Activated naive CD8-positive, alpha-beta T cell treated with anti-CD3 and anti-CD28 coated beads, Interleukin-2, amount 50 U/mL, for 24 hours (primary cell): ENCODE data around the gene FOXO1.

Experiments
- ATAC-seq: fragments of 150-1000 bp; cut with Tn5 transposase; one replicate; pipeline ENCODE4 v1.10.0; 2021
- DNase-seq: peaks from one replicate; pipeline ENCODE4 v3.0.0; 2021
- H3K27ac Mint-ChIP-seq: one replicate; pipeline ENCODE4 v1.8.0; 2021; ENCODE audit warnings: mild to moderate bottlenecking, mixed read lengths
- H3K27me3 Mint-ChIP-seq: one replicate; pipeline ENCODE4 v1.8.0; 2021; ENCODE audit warnings: mixed read lengths
- H3K36me3 Mint-ChIP-seq: one replicate; pipeline ENCODE4 v1.8.0; 2021; ENCODE audit warnings: low read depth, mixed read lengths
- H3K4me1 Mint-ChIP-seq: one replicate; pipeline ENCODE4 v1.8.0; 2021; ENCODE audit warnings: mixed read lengths
- H3K4me3 Mint-ChIP-seq: one replicate; pipeline ENCODE4 v1.8.0; 2021; ENCODE audit warnings: mild to moderate bottlenecking, moderate library complexity, mixed read lengths
- H3K9me3 Mint-ChIP-seq: one replicate; pipeline ENCODE4 v1.8.0; 2021; ENCODE audit warnings: mixed read lengths

The FOXO1 gene

DNA sequence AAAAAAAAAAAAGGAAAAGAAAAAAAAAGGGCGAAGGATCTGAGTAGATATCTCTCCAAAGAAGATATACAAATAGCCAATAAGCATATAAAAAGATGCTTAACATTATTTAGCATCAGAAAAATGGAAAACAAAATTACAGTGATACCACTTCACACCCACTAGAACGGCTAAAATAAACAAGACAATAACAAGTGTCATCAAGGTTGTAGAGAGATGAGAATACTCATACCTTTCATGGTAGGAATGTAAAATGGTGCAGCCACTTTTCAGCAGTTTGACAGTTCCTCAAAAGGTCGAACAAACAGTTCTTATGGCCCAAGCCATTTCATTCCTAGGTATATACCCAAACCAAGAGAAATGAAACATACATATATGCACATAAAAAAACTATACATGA, 33.5 kb downstream of the FOXO1 start:
- no peak for DNase-seq
- ATAC-seq = no peak
- no peaks in the 10 kb centered on the region for H3K27me3 Mint-ChIP-seq
- no peak overlapping the region for H3K27ac Mint-ChIP-seq
- H3K4me1 Mint-ChIP-seq = peaks cover 89% of the 10 kb centered on the region
- H3K4me3 Mint-ChIP-seq = no peak overlapping the region
- no peaks in the 10 kb centered on the region for H3K9me3 Mint-ChIP-seq
- peaks cover 29% of the 10 kb centered on the region for H3K36me3 Mint-ChIP-seq

DNA sequence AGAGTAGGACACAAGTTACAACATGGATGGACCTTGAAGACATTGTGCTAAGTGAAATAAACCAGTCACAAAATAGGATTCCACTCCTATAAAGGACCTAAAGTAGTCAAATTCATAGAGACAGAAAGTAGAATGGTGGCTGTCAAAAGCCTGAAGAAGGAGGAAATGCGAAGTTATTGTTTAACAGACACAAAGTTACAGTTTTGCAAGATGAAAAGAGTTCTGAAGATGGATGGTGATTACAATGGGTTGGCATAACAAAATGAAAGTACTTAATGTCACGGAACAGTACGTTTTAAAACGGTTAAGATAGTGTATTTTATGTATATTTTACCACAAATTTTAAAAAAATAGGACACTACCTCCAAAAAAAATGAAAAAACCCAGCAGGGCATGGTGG, 34.8 kb downstream of the FOXO1 start:
- peaks cover 88% of the 10 kb centered on the region for H3K4me1 Mint-ChIP-seq
- H3K9me3 Mint-ChIP-seq = no peaks in the 10 kb centered on the region
- peak overlapping the region; percentile 38 for H3K4me3 Mint-ChIP-seq

DNA sequence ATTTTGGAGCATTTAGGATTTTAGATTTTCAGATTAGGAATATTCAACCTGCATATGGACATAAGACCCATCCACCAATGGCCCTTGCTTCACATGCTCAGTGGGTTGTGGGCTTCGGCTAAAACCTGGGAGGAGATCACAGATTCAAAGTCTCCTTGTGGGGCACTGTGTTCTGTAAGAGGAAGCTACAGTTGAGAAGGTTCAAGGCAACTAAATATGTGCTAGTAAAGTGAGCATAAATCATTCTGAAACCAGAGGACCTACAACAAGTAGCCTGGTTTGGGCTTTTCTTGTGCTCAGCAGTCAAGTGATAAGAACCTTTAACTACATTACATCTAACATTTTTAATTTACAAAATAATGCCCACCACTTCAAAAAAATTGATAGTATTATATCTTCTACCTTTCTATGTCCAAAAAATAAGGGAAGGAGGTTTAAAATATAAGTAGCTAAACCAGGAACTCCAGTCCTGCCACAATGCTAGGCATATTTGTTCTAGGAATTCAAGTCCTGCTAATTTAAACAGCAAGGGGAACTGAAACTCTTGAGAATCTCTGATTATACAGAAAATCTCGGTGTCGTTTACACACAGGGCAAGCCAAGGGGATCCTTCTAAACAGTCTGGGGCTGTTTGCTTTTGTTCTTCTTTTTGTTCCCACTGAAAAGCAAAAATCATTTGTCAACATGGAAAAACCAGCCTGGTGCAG, 36.6 kb downstream of the FOXO1 start:
- Mint-ChIP-seq H3K9me3 (no peaks in the 10 kb centered on the region), H3K27me3 (no peaks in the 10 kb centered on the region), H3K4me3 (no peak overlapping the region), H3K27ac (peak overlapping the region; percentile 62), H3K36me3 (peaks cover 24% of the 10 kb centered on the region), H3K4me1 (peaks cover 88% of the 10 kb centered on the region)
- DNase-seq (no peak), ATAC-seq (peak; percentile 42)

More for the DNA sequence above, 34.8 kb downstream of the FOXO1 start:
- DNase-seq = no peak
- Mint-ChIP-seq H3K27ac (peak overlapping the region; percentile 16), H3K27me3 (no peaks in the 10 kb centered on the region), H3K36me3 (peaks cover 28% of the 10 kb centered on the region)
- ATAC-seq = no peak

DNA sequence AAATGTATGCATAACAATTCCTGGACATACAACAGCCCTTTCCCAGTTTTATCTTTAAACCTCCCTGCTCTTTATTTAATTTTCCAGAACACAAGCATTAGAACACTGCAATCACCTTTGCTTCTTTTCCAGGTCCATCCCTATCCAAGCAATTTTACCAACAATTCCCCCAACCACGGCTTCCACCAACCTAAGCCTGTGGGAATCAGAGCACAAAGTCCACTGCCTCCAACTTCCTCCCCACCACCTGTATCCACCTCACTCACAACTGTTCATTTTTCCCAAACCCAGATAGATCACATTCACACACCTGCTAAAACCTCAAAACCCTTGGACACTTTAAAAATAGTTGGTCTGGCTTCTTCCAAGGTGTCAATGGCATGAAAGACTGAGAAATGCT, 39.5 kb downstream of the FOXO1 start:
- ATAC-seq = no peak
- Mint-ChIP-seq H3K27me3 (no peaks in the 10 kb centered on the region), H3K27ac (peak overlapping the region; percentile 5), H3K36me3 (peaks cover 24% of the 10 kb centered on the region), H3K4me1 (peaks cover 90% of the 10 kb centered on the region), H3K9me3 (no peaks in the 10 kb centered on the region), H3K4me3 (no peak overlapping the region)
- no peak for DNase-seq

DNA sequence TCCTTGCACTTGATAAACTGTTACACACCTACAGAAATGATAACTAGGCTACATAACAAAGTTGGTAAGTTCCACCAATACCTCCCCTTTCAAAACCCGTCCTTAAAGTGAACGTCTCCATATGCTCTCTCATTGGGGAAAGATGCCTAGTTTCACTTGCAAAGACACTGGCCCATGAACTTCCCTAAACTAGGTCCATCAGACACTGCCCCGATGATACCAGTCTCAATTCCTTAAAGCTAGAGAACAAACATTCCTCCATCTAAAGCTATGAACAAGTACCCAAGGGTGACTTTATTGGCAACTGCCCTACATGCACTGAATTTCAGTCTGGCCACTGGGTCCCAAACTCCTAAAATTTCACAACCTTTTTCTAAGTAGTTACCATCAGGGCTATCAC, 39.9 kb downstream of the FOXO1 start:
- H3K36me3 Mint-ChIP-seq = peaks cover 22% of the 10 kb centered on the region
- H3K27me3 Mint-ChIP-seq = no peaks in the 10 kb centered on the region
- peak overlapping the region; percentile 12 for H3K27ac Mint-ChIP-seq
- ATAC-seq (no peak), DNase-seq (no peak)
- H3K4me3 Mint-ChIP-seq = no peak overlapping the region
- peaks cover 87% of the 10 kb centered on the region for H3K4me1 Mint-ChIP-seq
- H3K9me3 Mint-ChIP-seq = no peaks in the 10 kb centered on the region

DNA sequence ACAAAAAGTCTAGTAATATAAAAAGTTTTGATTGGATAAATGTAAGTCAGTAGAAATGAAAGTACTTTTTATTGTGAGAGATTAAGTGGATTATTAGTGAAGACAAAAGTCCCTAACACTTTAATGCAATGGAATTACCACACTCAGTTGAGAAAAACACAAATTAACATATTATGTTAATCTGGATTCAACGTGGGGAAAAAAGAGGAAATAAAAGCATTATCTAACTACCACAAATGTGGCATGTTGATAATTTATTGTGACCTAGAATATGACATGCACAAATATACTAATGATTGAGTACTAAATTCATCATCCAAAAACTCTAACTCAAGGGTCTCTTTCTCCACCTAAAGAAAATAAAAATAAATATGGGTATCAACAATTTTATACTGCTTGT, 41.5 kb downstream of the FOXO1 start:
- H3K4me1 Mint-ChIP-seq = peaks cover 83% of the 10 kb centered on the region
- no peaks in the 10 kb centered on the region for H3K27me3 Mint-ChIP-seq
- H3K36me3 Mint-ChIP-seq = peaks cover 25% of the 10 kb centered on the region
- peak overlapping the region; percentile 43 for H3K27ac Mint-ChIP-seq
- H3K4me3 Mint-ChIP-seq = no peak overlapping the region
- DNase-seq = no peak
- no peaks in the 10 kb centered on the region for H3K9me3 Mint-ChIP-seq
- ATAC-seq = no peak

DNA sequence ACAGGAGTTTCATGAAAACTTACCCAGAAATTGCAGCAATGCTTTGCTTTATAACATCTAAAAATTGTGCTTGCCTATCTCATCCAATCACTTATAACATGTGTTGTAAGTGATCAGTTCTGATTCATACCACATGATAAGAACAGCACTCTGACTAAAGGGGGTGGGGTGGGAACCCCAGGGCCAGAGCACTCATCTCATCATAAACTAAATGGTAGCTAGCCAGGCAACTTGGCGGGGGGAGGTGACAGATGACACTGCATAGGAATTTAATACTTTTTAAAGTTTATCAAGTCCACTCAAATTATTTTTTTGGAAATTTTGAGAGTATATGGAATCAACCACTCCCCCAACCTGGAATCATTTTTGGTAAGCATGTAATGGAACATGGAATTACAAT, 42.1 kb downstream of the FOXO1 start:
- ATAC-seq (peak; percentile 77), DNase-seq (peak; percentile 55)
- Mint-ChIP-seq H3K27ac (peak overlapping the region; percentile 82), H3K4me1 (peaks cover 83% of the 10 kb centered on the region), H3K9me3 (no peaks in the 10 kb centered on the region), H3K36me3 (peaks cover 30% of the 10 kb centered on the region), H3K4me3 (no peak overlapping the region), H3K27me3 (no peaks in the 10 kb centered on the region)

DNA sequence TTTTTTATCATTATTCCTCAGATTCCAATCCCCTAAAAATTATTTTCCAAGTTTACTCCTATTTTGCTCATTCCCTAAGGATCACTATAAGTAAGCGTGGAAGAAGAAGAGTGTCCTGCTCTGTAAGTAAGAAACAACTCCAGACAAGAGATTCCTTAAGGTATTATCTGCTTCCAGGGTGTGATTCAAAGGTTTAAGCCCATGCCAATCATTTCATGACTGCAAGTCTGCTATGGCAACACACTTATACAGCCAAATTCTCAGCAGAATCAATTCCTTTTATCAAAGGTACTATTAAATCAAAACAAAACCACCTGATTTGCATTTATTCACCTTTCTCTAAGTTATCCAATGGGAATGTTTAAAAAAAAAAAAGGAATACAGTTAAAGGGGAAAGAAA, 43.7 kb downstream of the FOXO1 start:
- no peak for ATAC-seq
- peaks cover 86% of the 10 kb centered on the region for H3K4me1 Mint-ChIP-seq
- H3K27ac Mint-ChIP-seq = peak overlapping the region; percentile 67
- H3K4me3 Mint-ChIP-seq = no peak overlapping the region
- H3K36me3 Mint-ChIP-seq = peaks cover 30% of the 10 kb centered on the region
- H3K9me3 Mint-ChIP-seq = no peaks in the 10 kb centered on the region
- no peaks in the 10 kb centered on the region for H3K27me3 Mint-ChIP-seq
- DNase-seq = no peak

DNA sequence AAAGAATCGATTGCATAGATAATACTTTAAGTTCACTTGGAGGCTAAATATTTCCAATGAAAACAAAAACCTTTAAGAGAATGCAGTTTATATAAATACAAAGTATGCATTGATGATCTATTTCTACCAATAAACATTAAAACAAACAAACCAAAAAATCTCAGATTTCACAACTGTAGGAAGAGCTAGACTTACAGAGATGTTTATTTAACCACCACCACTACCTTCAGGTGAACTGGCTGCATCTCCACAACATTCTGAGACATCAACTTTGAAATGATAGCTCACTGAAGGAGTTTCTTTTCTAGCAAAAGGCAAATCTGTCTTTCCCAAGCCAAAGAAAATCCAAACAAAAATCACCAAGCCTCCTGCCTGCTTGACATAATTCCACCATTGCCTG, 44.2 kb downstream of the FOXO1 start:
- H3K27ac Mint-ChIP-seq = peak overlapping the region; percentile 67
- peaks cover 30% of the 10 kb centered on the region for H3K36me3 Mint-ChIP-seq
- H3K9me3 Mint-ChIP-seq = no peaks in the 10 kb centered on the region
- ATAC-seq (no peak), DNase-seq (no peak)
- no peak overlapping the region for H3K4me3 Mint-ChIP-seq
- H3K27me3 Mint-ChIP-seq = no peaks in the 10 kb centered on the region
- H3K4me1 Mint-ChIP-seq = peaks cover 89% of the 10 kb centered on the region

DNA sequence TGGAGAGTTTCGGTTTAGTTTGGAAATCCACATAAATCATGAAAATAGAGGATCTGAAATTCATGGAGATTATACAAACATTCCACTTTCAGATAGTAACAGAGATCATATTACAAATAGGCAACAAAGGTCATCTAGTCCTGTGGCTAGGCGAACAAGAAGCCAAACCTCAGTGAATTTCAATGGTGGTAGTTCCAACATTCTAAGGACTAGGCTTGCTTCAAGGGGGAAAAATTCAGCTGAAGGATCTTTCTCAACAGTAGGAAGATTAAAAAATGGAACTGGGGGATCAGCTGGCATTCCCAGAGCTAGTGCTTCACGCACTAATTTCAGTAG, 47.0 kb downstream of the FOXO1 start:
- peak overlapping the region; percentile 48 for H3K4me3 Mint-ChIP-seq
- peaks cover 90% of the 10 kb centered on the region for H3K4me1 Mint-ChIP-seq
- H3K27me3 Mint-ChIP-seq = no peaks in the 10 kb centered on the region
- H3K9me3 Mint-ChIP-seq = no peaks in the 10 kb centered on the region
- peaks cover 35% of the 10 kb centered on the region for H3K36me3 Mint-ChIP-seq
- ATAC-seq = no peak
- H3K27ac Mint-ChIP-seq = peak overlapping the region; percentile 89
- DNase-seq = no peak

DNA sequence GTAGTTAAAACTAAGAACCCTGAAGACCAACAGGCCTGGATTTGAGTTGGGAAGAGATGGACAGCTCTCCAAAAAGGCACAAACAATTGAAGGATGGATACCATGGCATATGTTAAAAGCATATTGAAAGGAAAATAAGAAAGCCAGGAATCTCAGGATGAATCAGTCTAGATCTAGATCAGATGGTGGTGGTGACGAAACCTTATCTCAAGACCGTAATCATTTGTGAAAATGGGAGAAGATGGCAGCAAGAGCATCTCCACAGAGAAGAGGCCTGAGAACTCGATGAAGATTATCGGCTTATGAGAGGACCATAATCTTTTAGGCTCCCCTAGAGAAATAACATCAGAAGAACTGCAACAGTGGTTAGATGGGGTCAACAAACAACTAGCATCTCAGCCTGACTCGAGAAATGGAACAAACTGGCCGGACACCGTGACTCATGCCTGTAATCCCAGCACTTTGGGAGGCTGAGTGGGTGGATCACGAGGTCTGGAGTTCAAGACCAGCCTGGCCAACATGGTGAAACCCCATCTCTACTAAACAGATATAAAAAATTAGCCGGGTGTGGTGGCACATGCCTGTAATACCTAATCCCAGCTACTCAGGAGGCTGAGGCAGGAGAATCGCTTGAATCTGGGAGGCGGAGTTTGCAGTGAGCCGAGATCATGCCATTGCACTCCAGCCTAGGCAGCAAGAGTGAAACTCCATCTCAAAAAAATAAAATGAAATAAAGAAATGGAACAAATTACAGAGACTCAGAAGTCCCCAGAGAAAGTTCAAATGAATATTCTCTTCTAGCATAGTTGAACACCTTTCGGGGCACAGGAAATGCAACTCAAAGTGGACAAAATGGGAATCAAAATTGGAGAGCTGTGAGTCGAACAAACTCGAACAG, 47.6 kb downstream of the FOXO1 start:
- peaks cover 36% of the 10 kb centered on the region for H3K36me3 Mint-ChIP-seq
- ATAC-seq (peak; percentile 59), DNase-seq (no peak)
- H3K4me1 Mint-ChIP-seq = peaks cover 90% of the 10 kb centered on the region
- H3K4me3 Mint-ChIP-seq = peak overlapping the region; percentile 48
- no peaks in the 10 kb centered on the region for H3K9me3 Mint-ChIP-seq
- H3K27ac Mint-ChIP-seq = peak overlapping the region; percentile 89
- no peaks in the 10 kb centered on the region for H3K27me3 Mint-ChIP-seq

DNA sequence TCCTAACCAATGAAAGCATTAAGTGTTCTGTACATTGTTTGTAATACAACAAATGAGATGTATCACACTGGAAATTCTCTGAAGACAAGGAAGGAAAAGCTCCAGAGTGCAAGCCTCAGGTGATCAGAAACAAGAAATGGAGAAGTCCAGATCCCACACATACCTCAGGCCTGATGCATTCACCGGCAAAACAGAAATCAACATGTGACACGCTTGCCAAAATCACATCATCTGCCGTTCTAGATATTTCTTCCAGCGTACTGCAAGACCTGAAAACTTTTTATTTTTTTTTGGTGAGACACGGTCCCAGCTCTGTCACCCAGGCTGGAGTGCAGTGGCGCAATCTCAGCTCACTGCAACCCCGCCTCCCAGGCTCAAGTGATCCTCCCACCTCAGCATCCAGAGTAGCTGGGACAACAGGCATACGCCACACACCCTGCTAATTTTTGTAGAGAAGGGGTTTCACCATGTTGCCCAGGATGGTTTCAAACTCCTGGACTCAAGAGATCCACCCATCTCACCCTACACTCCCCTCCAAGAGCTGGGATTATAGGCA, 48.6 kb downstream of the FOXO1 start:
- Mint-ChIP-seq H3K4me3 (no peak overlapping the region), H3K27ac (peak overlapping the region; percentile 89), H3K9me3 (no peaks in the 10 kb centered on the region), H3K4me1 (peaks cover 91% of the 10 kb centered on the region), H3K27me3 (no peaks in the 10 kb centered on the region), H3K36me3 (peaks cover 36% of the 10 kb centered on the region)
- ATAC-seq (no peak), DNase-seq (no peak)

DNA sequence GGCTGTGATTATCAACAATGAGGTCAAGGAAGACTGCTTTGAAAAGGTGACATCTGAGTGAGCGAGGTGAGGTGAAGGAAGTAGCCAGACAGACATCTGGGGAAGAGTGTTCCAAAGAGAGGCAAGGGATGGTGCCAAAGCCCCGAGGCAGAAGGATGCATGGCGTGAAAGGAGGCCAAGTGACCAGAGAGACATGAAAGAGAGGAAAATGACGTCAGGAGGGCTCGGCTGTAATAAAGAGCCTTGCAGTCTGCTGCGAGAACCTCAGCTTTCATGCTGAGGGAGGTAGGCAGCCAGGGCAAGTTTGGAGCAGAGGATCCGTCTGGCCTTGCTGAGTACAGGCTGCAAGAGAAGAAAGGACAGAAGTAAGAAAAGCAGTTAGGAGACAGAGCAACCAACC, 50.8 kb downstream of the FOXO1 start:
- DNase-seq (no peak), ATAC-seq (no peak)
- Mint-ChIP-seq H3K9me3 (no peaks in the 10 kb centered on the region), H3K4me3 (peak overlapping the region; percentile 10), H3K27ac (peak overlapping the region; percentile 84), H3K27me3 (no peaks in the 10 kb centered on the region), H3K36me3 (peaks cover 36% of the 10 kb centered on the region), H3K4me1 (peaks cover 98% of the 10 kb centered on the region)

DNA sequence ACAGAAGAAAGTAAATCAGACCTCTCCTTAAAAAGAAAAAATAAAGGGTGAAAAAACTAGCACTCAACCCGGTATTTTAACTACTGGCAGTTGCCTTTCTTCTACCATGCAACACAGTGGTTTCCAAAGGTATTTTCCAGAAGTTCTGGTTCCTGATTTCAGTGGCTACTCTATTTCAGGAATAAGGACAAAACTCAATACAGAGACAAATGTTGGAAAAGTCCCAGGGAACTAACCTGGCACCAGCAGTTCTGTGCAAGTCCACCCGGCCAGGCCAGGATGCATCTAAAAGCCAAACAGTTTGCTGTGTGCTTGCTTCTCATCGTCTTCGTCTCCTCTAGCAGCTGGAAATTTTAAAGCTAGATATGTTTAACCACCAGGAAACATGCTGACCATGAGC, 52.5 kb downstream of the FOXO1 start:
- Mint-ChIP-seq H3K4me3 (peak overlapping the region; percentile 77), H3K27me3 (no peaks in the 10 kb centered on the region), H3K9me3 (no peaks in the 10 kb centered on the region), H3K27ac (peak overlapping the region; percentile 97), H3K36me3 (peaks cover 26% of the 10 kb centered on the region), H3K4me1 (peaks cover 96% of the 10 kb centered on the region)
- ATAC-seq (no peak), DNase-seq (no peak)
